ENCODE data around the gene NUDT2.
"Not testable (repeated sequence)": the region's sequence is repeated elsewhere in the genome, so short reads cannot be mapped to it uniquely, and the experiment has no call there.

The NUDT2 gene

GRCh38 chr9:34335376-34335775 lies 6.0 kb downstream of the NUDT2 start:
- no peak for DNase-seq (ENCODE audit: low read depth)

GRCh38 chr9:34337403-34337802 lies 8.0 kb downstream of the NUDT2 start:
- peak; percentile 7 for DNase-seq (ENCODE audit: low read depth)

- not testable (repeated sequence) for DNase-seq (ENCODE audit: low read depth)
These were observed 8.7 kb downstream of the NUDT2 start for GRCh38 chr9:34338079-34338478.

GRCh38 chr9:34338665-34339385 lies 9.5 kb downstream of the NUDT2 start:
- no peak for DNase-seq (ENCODE audit: low read depth)

- DNase-seq (ENCODE audit: low read depth): no peak
These were observed 12.4 kb downstream of the NUDT2 start for GRCh38 chr9:34341659-34342295.

GRCh38 chr9:34343090-34343489 lies 13.7 kb downstream of the NUDT2 start:
- no peak for DNase-seq (ENCODE audit: low read depth)

GRCh38 chr9:34343605-34344004 lies 14.2 kb downstream of the NUDT2 start:
- no peak for DNase-seq (ENCODE audit: low read depth)

GRCh38 chr9:34346873-34347799 lies 17.8 kb downstream of the NUDT2 start:
- DNase-seq (ENCODE audit: low read depth): no peak

- no peak for DNase-seq (ENCODE audit: low read depth)
These were observed 18.4 kb downstream of the NUDT2 start for GRCh38 chr9:34347800-34348158.

- no peak for DNase-seq (ENCODE audit: low read depth)
These were observed 20.0 kb downstream of the NUDT2 start for GRCh38 chr9:34349324-34349723.

GRCh38 chr9:34352122-34352652 lies 22.8 kb downstream of the NUDT2 start:
- not testable (repeated sequence) for DNase-seq (ENCODE audit: low read depth)

- not testable (repeated sequence) for DNase-seq (ENCODE audit: low read depth)
These were observed 23.6 kb downstream of the NUDT2 start for GRCh38 chr9:34352957-34353356.

- no peak for DNase-seq (ENCODE audit: low read depth)
These were observed 33.3 kb downstream of the NUDT2 start for GRCh38 chr9:34362614-34363214.

- no peak for DNase-seq (ENCODE audit: low read depth)
These were observed 34.4 kb downstream of the NUDT2 start for GRCh38 chr9:34363619-34364351.

- DNase-seq (ENCODE audit: low read depth): no peak
These were observed 35.9 kb downstream of the NUDT2 start for GRCh38 chr9:34365282-34365681.

GRCh38 chr9:34366365-34366764 lies 37.0 kb downstream of the NUDT2 start:
- DNase-seq (ENCODE audit: low read depth): no peak

- DNase-seq (ENCODE audit: low read depth): not testable (repeated sequence)
These were observed 38.5 kb downstream of the NUDT2 start for GRCh38 chr9:34367751-34368410.

GRCh38 chr9:34368796-34369195 lies 39.4 kb downstream of the NUDT2 start:
- not testable (repeated sequence) for DNase-seq (ENCODE audit: low read depth)

- DNase-seq (ENCODE audit: low read depth): no peak
These were observed 40.3 kb downstream of the NUDT2 start for GRCh38 chr9:34369636-34370035.

- DNase-seq (ENCODE audit: low read depth): no peak
These were observed 41.1 kb downstream of the NUDT2 start for GRCh38 chr9:34370335-34370969.

All from amniotic epithelial cell (primary cell).